GM18498 (cell line): ENCODE results near the gene FAM221B.

Source experiments
- ATAC-seq: cut with Tn5 transposase; IDR thresholded peaks from one replicate; pipeline ENCODE4 v1.9.1; 2021; ENCODE audit warnings: mild to moderate bottlenecking, moderate library complexity; ENCODE audit not compliant: unreplicated experiment

Gene FAM221B

DNA sequence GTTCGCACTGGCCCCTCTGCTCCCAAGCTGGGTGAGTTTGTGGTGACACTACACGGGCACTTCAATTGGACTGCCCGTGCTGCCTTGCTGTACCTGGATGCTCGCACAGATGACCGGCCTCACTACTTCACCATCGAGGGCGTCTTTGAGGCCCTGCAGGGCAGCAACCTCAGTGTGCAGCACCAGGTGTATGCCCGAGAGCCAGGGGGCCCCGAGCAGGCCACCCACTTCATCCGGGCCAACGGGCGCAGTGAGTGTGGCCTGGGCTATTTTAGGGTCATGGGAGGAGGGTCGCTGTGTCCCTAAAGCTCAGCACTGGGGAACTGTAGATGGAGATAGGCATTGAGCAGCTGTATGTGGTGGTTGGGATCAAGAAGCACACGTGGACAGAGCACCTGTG, 35.7 kb downstream of the FAM221B start:
- ATAC-seq: no peak

DNA sequence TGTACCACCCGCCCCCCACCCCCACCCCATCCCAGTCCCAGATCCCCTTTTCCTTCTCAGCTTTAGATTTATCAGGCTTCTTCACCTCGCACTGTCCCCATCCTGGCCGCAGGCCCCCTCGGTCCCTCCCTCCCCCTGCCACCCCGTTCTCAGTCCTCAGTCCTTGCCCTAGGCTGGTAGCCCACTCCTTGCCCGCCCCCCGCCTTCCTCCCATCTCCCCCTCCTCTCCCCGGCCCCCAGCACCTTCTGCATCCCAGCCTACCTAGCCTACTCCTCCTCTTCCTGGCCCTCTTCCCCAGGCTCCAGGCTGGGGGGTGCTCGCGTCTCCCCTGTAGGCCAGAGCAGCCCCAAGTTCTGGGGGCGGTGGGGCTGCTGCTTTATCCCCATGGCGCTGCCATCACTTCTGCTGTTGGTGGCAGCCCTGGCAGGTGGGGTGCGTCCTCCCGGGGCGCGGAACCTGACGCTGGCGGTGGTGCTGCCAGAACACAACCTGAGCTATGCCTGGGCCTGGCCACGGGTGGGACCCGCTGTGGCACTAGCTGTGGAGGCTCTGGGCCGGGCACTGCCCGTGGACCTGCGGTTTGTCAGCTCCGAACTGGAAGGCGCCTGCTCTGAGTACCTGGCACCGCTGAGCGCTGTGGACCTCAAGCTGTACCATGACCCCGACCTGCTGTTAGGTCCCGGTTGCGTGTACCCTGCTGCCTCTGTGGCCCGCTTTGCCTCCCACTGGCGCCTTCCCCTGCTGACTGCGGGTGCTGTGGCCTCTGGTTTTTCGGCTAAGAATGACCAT, 36.3 kb downstream of the FAM221B start:
- ATAC-seq: no peak

DNA sequence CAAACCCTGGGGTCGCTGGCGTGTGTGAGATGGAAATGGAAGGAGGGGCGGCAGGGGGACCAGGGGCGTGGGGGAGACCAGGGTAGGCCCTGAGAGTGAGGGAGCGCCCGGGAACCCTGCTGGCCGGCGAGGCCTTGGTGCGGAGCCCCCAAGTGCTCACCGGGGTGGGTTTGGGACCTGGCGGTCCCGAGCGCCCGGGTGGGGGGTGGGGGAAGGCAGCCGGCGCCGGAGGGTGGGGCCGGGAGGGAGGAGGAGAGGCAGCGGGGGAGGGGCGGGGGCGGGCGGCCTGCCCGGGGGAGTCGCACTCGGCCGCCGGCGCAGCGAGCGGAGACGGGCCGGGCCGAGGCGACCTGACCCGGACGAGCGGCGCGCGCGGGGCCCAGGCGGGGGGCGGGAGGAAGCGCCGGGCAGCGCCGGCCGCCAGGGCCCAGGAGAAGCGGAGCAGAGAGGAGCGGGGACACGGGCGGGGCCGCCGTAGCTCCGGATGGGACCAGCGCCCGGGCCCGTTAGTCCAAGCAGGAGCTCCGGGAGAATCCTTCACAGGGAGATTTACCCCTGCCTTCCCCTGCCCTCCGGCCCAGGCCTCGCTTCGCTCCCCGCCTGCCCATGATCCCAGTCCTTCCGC, 37.1 kb downstream of the FAM221B start, which contains the start of gene NPR2:
TSS of gene NPR2 (plus strand) at position 295 of the 625 bp plus-strand sequence. CDS start 818 bp downstream, outside the sequence.
- no peak for ATAC-seq

DNA sequence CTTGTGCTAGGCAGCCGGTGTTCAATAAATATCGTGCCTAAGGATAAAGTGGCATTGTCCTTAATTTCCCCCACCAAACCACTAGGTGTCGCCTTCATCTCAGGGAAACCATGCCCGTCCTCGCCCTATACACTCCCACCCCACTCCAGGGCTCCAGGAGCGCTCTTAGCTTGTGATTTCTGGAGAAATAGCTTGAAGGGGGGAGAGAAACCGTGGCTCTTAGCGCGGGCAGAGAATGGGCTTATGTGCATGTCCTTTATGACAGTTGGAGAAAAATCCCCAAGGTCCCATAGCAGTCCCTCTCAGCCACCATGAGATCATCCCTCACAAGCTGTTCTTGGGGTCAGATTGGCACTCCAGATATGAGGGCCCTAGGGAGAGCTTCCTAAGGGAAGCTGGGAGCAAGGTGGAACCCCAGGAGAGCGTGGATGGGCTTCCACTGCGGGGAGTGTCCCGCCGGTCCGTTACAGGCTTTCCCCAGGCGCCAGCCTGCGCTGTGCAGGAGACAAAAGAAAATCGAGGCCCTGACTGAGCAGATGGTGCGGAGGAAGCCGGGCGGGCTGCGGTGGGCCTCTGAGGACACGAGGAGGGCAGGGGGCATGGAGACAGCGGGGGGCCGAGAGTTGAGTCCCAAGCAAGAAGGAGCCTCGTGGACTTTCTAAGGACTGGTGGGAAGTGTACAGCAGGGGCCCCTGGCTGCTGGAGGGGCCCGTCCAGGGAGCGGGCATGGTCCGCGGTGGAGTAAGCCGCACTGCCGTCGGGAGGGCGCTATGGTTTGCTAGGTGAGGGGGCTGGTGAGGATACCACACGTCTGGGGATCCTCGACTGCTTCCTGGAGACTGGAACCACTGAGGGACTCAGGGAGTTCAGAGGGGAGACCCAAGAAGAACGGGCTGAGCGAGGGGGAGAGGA, 37.9 kb downstream of the FAM221B start:
- ATAC-seq: no peak

DNA sequence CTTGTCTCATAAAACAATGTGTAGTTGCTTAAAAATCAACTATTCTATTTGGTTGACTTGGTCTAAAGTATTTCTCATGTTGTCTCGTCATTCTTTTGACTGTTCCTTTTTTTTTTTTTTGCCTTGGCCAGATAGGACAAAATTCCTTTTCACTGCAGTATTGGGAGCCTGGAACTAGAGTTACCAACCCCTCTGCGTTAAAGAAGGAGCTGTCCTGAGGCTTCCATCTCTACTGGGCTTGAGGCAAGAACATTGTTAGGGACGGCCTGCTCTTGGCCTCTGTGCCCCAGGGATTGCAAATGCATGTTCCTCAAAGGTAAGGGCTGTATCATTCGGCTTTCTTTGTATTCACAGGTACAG, 38.5 kb downstream of the FAM221B start:
- no peak for ATAC-seq

DNA sequence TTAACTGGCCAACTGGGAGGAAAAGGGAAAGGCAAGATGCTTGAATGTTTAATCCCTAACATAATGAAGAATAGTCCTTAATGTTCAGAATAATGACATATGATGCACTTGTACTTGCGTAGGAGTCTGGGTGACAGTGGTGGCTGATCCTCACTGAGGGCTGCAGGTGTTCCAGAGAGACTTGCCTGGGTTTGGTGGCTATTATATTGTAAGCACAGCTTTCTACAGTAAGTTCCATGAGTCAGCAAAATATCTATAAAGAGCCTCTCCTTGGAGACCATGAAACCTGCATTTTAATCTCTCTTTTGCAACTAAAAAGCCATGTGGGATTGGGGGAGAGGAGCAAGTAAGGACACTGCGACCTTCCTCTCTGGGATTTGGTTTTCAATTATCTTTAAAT, 39.0 kb downstream of the FAM221B start:
- no peak for ATAC-seq

DNA sequence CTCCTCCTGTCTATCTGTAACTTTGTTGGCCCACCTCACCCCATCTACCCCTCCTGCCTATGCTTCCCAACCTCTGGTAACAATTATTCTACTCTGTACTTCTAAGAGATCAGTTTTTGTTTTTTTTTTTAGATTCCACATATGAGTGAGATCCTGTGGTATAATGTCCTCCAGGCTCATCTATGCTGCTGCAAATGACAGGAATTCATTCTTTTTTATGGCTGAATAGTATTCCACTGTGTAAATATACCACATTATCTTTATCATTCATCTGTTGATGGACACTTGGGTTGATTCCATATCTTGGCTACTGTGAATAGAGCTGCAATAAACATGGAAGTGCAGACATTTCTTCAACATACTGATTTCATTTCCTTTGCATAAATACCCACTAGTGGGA, 45.1 kb downstream of the FAM221B start:
- ATAC-seq: no peak

DNA sequence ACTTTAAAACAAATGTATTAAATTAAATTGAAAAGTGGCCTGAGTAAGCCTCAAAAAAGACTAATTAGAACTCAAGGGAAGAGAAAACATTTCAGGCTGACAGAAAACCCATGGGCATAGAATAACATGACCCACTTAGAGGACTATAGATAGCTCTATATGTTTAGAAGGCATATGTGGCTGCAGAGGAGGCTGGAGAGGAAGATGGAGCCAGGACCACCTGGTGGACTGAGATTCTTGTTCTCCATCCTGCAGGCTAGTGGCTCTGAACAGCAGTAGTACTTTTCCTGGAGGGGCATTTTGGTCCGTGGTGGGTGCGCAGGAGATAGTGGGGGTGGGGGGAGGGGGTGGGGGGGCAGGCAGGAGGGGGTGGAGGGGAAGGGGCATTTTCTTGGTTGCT, 47.5 kb downstream of the FAM221B start:
- ATAC-seq: no peak

DNA sequence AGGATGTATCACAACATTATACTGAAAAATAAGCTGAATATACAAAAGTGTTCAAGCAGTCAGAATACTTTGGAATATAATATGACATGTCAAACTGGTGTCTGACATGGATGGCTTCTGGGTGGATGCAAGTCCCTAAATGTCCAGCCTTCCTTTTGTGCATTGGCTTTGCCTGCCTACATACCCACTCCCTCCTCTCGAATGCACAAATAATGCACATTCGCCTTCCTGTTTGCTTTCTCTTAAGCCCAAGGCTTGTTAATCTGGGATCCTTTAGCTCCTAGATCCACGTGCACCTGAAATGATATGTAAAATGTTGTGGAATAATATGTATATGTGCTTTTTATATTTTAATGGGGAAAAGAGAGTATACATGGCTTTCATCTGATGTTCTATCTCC, 50.0 kb downstream of the FAM221B start:
- no peak for ATAC-seq

DNA sequence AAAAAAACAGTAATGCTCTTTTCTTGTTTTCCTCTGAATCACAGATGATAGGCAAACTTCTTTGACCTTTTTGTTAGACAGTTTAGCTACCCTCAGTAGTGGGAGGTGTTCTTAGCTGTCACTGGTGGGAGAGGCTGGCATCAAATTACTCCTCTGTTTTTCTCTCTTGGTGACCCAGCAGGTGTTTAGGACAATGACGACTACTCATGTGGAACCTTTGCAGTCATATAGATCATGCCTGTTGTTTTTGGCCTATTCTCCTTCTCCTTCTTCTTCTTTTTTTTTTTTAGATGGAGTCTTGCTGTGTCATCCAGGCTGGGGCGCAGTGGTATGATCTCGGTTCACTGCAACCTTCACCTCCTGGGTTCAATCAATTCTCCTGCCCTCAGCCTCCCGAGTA, 52.5 kb downstream of the FAM221B start:
- ATAC-seq: no peak

DNA sequence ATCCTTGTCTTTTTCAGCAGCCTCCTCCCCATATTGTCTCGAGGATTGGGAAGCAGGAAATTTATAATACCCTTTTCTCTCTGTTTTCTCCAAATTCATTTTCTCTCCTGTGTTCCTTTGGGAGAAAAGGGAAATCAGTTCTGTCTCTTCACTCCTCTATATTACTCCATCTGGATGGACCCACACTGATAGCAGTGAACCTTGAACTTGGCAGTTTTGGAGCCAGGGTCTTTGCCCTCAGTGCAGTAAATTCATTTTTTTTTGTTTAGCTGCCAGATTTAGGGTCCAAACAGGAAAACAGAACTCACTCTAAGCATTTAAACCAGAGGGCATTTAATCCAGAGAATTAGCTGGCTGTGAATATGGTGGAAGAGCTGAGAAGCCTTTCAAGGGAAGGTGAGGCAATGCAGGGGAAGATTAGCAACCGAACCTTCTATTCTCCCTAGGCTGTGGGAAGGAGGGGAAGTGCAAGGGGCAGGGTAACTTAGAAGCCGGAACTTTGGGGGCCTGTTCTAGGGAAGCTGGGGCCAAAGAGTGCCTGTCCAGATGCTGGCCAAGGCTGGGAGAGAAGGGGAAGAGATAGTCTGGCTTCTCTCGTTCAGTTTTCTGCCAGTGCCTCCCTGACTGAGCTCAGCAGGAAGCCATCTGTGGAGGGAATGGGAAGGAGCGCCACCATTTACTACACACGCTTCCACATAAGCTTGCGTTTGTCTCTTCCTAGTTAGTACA, 53.5 kb downstream of the FAM221B start:
- ATAC-seq: no peak

DNA sequence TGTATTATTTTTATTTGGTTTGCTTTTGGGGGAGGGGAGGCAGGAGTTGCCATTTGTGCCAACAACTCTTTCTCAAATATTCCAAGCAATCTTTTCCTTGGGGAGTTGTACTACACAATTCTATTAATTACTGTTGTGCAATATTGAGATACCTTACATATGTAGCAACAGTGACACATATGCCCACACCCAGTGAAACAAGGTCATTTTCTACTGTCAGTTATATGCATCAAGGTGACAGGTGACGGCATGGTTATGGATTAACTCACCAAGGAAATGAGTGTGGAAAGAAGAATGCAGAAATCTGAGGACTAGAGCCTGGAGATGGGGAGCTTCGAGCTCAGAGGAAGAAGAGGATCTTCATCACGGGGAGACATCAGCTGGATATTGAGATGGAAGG, 56.6 kb downstream of the FAM221B start:
- ATAC-seq: no peak

DNA sequence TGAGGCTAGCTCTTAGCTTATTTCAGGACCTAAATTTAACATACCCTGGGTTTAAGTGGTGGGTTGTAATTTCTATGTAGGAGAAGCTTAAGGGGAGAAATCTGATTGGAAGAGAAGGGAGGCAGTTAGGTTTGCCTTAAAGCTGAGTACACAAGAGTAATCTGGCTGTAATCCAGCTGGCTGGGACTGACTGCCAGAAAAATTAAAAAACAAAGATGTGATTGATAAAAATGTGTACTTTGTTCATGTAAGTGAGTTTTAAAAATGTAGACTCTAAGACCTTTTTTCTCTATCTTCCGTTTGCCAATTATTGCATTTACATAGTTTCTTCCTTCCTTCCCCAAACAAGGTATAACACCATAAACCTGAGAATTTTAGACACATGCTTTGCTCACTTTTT, 57.0 kb downstream of the FAM221B start:
- no peak for ATAC-seq

DNA sequence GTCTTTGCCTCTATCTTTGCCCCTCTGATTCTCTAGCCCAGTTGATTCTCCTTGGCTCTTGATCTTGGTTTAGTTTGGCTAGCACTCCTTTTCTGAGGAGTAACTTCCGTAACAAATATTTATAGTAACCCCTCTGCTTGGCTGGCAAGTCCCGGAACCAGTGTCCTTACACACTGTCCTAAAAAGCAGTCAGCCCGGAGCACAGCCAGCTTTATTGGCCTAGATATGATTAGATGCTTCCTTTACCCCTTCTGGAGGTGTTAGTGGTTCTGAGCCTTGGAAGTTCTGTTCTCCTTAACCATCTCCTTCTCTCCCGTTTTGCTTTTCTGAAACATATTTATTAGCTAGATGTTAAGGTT, 57.5 kb downstream of the FAM221B start:
- ATAC-seq: no peak

DNA sequence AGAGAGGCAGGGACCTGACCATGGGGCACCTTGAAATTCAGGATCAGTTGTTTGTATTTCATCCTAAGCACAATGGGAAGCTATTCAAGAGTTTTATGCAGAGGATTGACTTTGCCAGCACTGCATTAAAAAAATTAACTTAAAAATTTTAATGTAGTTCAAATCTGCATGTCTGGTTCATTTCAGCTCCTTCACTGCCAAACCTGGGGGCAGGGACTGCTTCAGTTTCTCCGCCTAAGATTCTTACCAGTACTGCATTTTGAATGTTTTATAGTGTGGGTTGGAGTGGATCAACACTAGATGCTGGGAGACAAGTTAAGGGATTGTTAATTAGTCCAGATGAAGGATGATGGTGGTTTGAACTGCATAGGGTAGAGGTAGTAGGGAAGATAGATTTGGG, 58.8 kb downstream of the FAM221B start:
- ATAC-seq: no peak

DNA sequence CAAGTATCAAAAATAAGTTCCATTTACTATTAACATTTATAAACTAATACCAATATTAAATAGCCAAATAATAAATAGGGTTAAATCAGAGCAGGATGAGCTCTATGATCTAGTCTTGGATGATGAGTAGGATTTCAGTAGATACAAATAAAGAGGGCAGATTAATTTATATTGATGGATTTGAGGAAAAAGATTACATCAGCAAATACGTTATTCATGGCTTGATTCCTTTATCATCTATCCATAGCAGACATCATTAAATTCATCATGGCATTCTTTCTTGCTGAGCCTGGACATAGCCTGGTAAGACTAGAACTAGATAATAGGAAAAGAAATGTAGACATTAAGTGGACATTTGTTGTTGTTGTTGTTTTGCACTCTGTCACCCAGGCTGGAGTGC, 61.1 kb downstream of the FAM221B start:
- no peak for ATAC-seq

DNA sequence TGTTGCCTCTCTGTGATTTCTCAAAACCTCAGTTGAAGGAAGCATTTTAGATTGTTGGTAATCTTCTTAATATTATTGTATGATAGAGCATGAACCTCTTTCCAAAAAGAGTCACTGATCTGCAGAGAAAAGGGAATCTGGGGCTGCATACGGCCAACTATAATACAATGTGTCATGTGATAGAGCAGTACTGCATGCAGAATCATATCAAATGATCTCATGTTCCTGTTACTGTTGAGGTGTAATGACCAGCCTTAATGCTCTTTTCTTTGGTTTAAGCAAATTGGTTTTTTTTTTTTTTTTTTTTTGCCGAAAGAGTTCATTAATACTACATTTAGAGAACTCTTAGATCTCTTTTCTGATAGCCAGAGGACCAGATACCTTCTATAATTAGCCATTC, 61.5 kb downstream of the FAM221B start:
- no peak for ATAC-seq
